Measurements from ENCODE around the gene RPRML. TPM values are rescaled to one million over a fixed set of nuclear protein-coding genes. Genes with fewer than 3 reads are reported as not detected.
"Not testable (repeated sequence)": the region's sequence is repeated elsewhere in the genome, so short reads cannot be mapped to it uniquely, and the experiment has no call there.

Gene RPRML
- total RNA-seq, 2 experiments from 2014 or later, result not detected

DNA sequence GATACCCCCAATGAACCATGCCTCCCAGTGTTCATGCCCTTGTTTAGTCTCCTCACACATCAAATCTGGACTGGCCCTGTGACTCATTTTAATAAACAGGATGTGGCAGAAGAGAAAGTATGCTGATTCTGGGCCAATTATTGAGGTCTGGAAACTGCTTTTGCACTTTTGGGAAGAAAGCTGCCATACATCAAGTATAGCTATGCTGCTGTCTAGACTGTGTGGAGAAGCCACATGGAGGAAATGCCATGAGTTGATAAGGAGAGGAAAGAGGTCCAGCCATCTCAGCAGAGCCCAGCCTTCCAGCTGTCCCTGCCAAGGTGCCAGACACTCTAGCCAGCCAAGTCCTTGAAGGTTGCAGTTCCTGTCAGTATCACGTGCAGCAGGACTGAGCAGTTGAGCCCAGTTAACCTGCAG, 16.7 kb downstream of the RPRML start:
- Mint-ChIP-seq H3K27me3 (no peaks in the 10 kb centered on the region), H3K9me3 (no peaks in the 10 kb centered on the region), H3K36me3 (peaks cover 10% of the 10 kb centered on the region), H3K4me1 (peaks cover 4% of the 10 kb centered on the region), H3K27ac (no peak overlapping the region), H3K4me3 (no peak overlapping the region)
- no peak for DNase-seq

GRCh38 chr17:46960152-46960551, 18.9 kb downstream of the RPRML start:
- H3K27ac Mint-ChIP-seq, result no peak overlapping the region
- H3K4me3 Mint-ChIP-seq, result no peak overlapping the region
- H3K27me3 Mint-ChIP-seq, result no peaks in the 10 kb centered on the region
- H3K4me1 Mint-ChIP-seq, result peaks cover 4% of the 10 kb centered on the region
- no peaks in the 10 kb centered on the region for H3K9me3 Mint-ChIP-seq
- DNase-seq, result no peak
- peaks cover 8% of the 10 kb centered on the region for H3K36me3 Mint-ChIP-seq

- Mint-ChIP-seq H3K27ac (no peak overlapping the region), H3K4me3 (no peak overlapping the region), H3K27me3 (no peaks in the 10 kb centered on the region), H3K36me3 (peaks cover 7% of the 10 kb centered on the region), H3K9me3 (no peaks in the 10 kb centered on the region), H3K4me1 (peaks cover 4% of the 10 kb centered on the region)
- no peak for DNase-seq
Measured at GRCh38 chr17:46958041-46958591, 20.9 kb downstream of the RPRML start.

- not testable (repeated sequence) for H3K4me3 Mint-ChIP-seq, H3K9me3 Mint-ChIP-seq, H3K4me1 Mint-ChIP-seq, H3K36me3 Mint-ChIP-seq, DNase-seq, H3K27ac Mint-ChIP-seq, H3K27me3 Mint-ChIP-seq
Measured at GRCh38 chr17:46953191-46953590, 25.9 kb downstream of the RPRML start.

- Mint-ChIP-seq H3K4me1 (no peaks in the 10 kb centered on the region), H3K9me3 (no peaks in the 10 kb centered on the region), H3K36me3 (no peaks in the 10 kb centered on the region), H3K27ac (no peak overlapping the region), H3K27me3 (no peaks in the 10 kb centered on the region), H3K4me3 (no peak overlapping the region)
- DNase-seq, result no peak
Measured at GRCh38 chr17:46952115-46952514, 26.9 kb downstream of the RPRML start.

GRCh38 chr17:46951706-46952105, 27.3 kb downstream of the RPRML start:
- Mint-ChIP-seq H3K27me3 (no peaks in the 10 kb centered on the region), H3K4me1 (no peaks in the 10 kb centered on the region), H3K27ac (no peak overlapping the region), H3K36me3 (no peaks in the 10 kb centered on the region), H3K4me3 (no peak overlapping the region), H3K9me3 (no peaks in the 10 kb centered on the region)
- DNase-seq, result no peak

- DNase-seq, result no peak
- no peak overlapping the region for H3K4me3 Mint-ChIP-seq
- H3K36me3 Mint-ChIP-seq, result no peaks in the 10 kb centered on the region
- no peaks in the 10 kb centered on the region for H3K27me3 Mint-ChIP-seq
- H3K27ac Mint-ChIP-seq, result no peak overlapping the region
- H3K9me3 Mint-ChIP-seq, result no peaks in the 10 kb centered on the region
- H3K4me1 Mint-ChIP-seq, result no peaks in the 10 kb centered on the region
Measured at GRCh38 chr17:46950997-46951621, 27.9 kb downstream of the RPRML start.

- H3K9me3 Mint-ChIP-seq, result no peaks in the 10 kb centered on the region
- H3K36me3 Mint-ChIP-seq, result no peaks in the 10 kb centered on the region
- H3K4me1 Mint-ChIP-seq, result no peaks in the 10 kb centered on the region
- H3K4me3 Mint-ChIP-seq, result no peak overlapping the region
- no peaks in the 10 kb centered on the region for H3K27me3 Mint-ChIP-seq
- no peak for DNase-seq
- no peak overlapping the region for H3K27ac Mint-ChIP-seq
Measured at GRCh38 chr17:46950342-46950996, 28.6 kb downstream of the RPRML start.

- peaks cover 3% of the 10 kb centered on the region for H3K4me1 Mint-ChIP-seq
- DNase-seq, result no peak
- peak overlapping the region; percentile 15 for H3K27ac Mint-ChIP-seq
- no peaks in the 10 kb centered on the region for H3K9me3 Mint-ChIP-seq
- H3K36me3 Mint-ChIP-seq, result no peaks in the 10 kb centered on the region
- no peaks in the 10 kb centered on the region for H3K27me3 Mint-ChIP-seq
- H3K4me3 Mint-ChIP-seq, result no peak overlapping the region
Measured at GRCh38 chr17:46949291-46950174, 29.5 kb downstream of the RPRML start.

GRCh38 chr17:46948544-46948943, 30.5 kb downstream of the RPRML start:
- no peaks in the 10 kb centered on the region for H3K9me3 Mint-ChIP-seq
- no peak overlapping the region for H3K27ac Mint-ChIP-seq
- H3K27me3 Mint-ChIP-seq, result no peaks in the 10 kb centered on the region
- H3K4me1 Mint-ChIP-seq, result peaks cover 8% of the 10 kb centered on the region
- H3K4me3 Mint-ChIP-seq, result no peak overlapping the region
- no peak for DNase-seq
- no peaks in the 10 kb centered on the region for H3K36me3 Mint-ChIP-seq

DNA sequence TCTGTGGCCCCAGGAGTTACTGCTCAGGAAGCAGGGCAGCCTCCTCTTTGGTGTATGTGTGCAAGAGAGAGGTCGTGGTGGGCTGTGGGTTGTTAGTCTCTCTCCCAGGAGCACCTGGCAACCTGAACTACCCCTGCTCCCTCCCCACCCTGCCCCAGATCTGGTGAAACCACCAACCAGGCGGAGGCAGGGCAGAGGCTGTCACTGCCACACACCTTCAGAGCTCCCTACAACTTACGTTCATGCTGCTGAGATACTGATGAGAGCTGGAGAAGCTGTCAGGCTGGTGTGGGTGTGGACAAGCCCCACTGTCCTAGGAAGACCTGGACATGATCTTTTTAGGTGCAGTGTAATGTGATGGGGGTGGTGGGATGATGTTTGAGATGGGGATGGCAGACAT, 31.8 kb downstream of the RPRML start:
- Mint-ChIP-seq H3K4me1 (peaks cover 17% of the 10 kb centered on the region), H3K27ac (no peak overlapping the region), H3K4me3 (no peak overlapping the region), H3K36me3 (peaks cover 2% of the 10 kb centered on the region), H3K27me3 (no peaks in the 10 kb centered on the region), H3K9me3 (no peaks in the 10 kb centered on the region)
- DNase-seq, result no peak

- H3K27ac Mint-ChIP-seq, result no peak overlapping the region
- H3K9me3 Mint-ChIP-seq, result no peaks in the 10 kb centered on the region
- no peaks in the 10 kb centered on the region for H3K27me3 Mint-ChIP-seq
- H3K36me3 Mint-ChIP-seq, result peaks cover 6% of the 10 kb centered on the region
- DNase-seq, result no peak
- H3K4me3 Mint-ChIP-seq, result no peak overlapping the region
- H3K4me1 Mint-ChIP-seq, result peaks cover 20% of the 10 kb centered on the region
Measured at GRCh38 chr17:46944931-46945330, 34.1 kb downstream of the RPRML start.

- Mint-ChIP-seq H3K27ac (peak overlapping the region; percentile 11), H3K36me3 (peaks cover 9% of the 10 kb centered on the region), H3K4me3 (no peak overlapping the region), H3K9me3 (no peaks in the 10 kb centered on the region), H3K27me3 (no peaks in the 10 kb centered on the region), H3K4me1 (peaks cover 20% of the 10 kb centered on the region)
- DNase-seq, result no peak
Measured at GRCh38 chr17:46943501-46944393, 35.3 kb downstream of the RPRML start.

GRCh38 chr17:46943218-46943500, 35.9 kb downstream of the RPRML start:
- H3K4me3 Mint-ChIP-seq, result no peak overlapping the region
- H3K27ac Mint-ChIP-seq, result no peak overlapping the region
- H3K36me3 Mint-ChIP-seq, result peaks cover 11% of the 10 kb centered on the region
- H3K27me3 Mint-ChIP-seq, result no peaks in the 10 kb centered on the region
- H3K9me3 Mint-ChIP-seq, result no peaks in the 10 kb centered on the region
- H3K4me1 Mint-ChIP-seq, result peaks cover 20% of the 10 kb centered on the region
- DNase-seq, result no peak

All from activated naive CD8-positive, alpha-beta T cell treated with anti-CD3 and anti-CD28 coated beads for 36 hours (primary cell).